ENCODE measurements around the gene LRRC37A3.
A peak's percentile ranks its signal among the peaks of the same experiment; 100 is the strongest.
"Not testable (repeated sequence)": the region's sequence is repeated elsewhere in the genome, so short reads cannot be mapped to it uniquely, and the experiment has no call there.

The LRRC37A3 gene

GRCh38 chr17:64919289-64920025, at the start of gene LRRC37A3:
Gene LRRC37A3 (minus strand): TSS chr17:64919478. CDS start chr17:64897257, 22,221 bp downstream.
- H3K27me3 Mint-ChIP-seq = not testable (repeated sequence)

GRCh38 chr17:64965873-64966287, 46.6 kb upstream of the LRRC37A3 start:
- H3K27me3 Mint-ChIP-seq; H3K9me3 Mint-ChIP-seq; H3K36me3 Mint-ChIP-seq (ENCODE audit: low read depth): not testable (repeated sequence)
- intact Hi-C loops (cut with micrococcal nuclease) = loop anchor here (10.0 kb wide), 1 partner anchor 239 kb away; no protein-coding TSS in a partner anchor
- H3K4me3 Mint-ChIP-seq = peak overlapping the region; percentile 78
- H3K27ac Mint-ChIP-seq = peak overlapping the region; percentile 86
- H3K4me1 Mint-ChIP-seq (ENCODE audit: low read depth) = peaks cover 17% of the 10 kb centered on the region

More at GRCh38 chr17:64919289-64920025, at the start of gene LRRC37A3:
- Mint-ChIP-seq H3K4me3 (peak within 1 kb of the TSS; percentile 82), H3K27ac (peak within 1 kb of the TSS; percentile 95), H3K4me1 (ENCODE audit: low read depth) (peaks cover 19% of the 10 kb centered on the region)
- intact Hi-C loops (cut with micrococcal nuclease); H3K9me3 Mint-ChIP-seq; H3K36me3 Mint-ChIP-seq (ENCODE audit: low read depth): not testable (repeated sequence)

GRCh38 chr17:64965256-64965872, 46.1 kb upstream of the LRRC37A3 start:
- not testable (repeated sequence) for H3K27me3 Mint-ChIP-seq; H3K36me3 Mint-ChIP-seq (ENCODE audit: low read depth); H3K9me3 Mint-ChIP-seq
- H3K27ac Mint-ChIP-seq = peak overlapping the region; percentile 86
- intact Hi-C loops (cut with micrococcal nuclease) = loop anchor here (10.0 kb wide), 1 partner anchor 239 kb away; no protein-coding TSS in a partner anchor
- H3K4me3 Mint-ChIP-seq = peak overlapping the region; percentile 78
- H3K4me1 Mint-ChIP-seq (ENCODE audit: low read depth) = peaks cover 17% of the 10 kb centered on the region

- peaks cover 17% of the 10 kb centered on the region for H3K4me1 Mint-ChIP-seq (ENCODE audit: low read depth)
- no peaks in the 10 kb centered on the region for H3K27me3 Mint-ChIP-seq
- no peaks in the 10 kb centered on the region for H3K9me3 Mint-ChIP-seq
- intact Hi-C loops (cut with micrococcal nuclease) = loop anchor here (5.0 to 10.0 kb wide), 2 partner anchors 138 to 240 kb away; no protein-coding TSS in a partner anchor
- H3K4me3 Mint-ChIP-seq = no peak overlapping the region
- H3K27ac Mint-ChIP-seq = no peak overlapping the region
- H3K36me3 Mint-ChIP-seq (ENCODE audit: low read depth) = no peaks in the 10 kb centered on the region
Observed at GRCh38 chr17:64964796-64965195, 45.5 kb upstream of the LRRC37A3 start.

- not testable (repeated sequence) for H3K4me1 Mint-ChIP-seq (ENCODE audit: low read depth); H3K36me3 Mint-ChIP-seq (ENCODE audit: low read depth); H3K4me3 Mint-ChIP-seq; H3K9me3 Mint-ChIP-seq; H3K27me3 Mint-ChIP-seq; H3K27ac Mint-ChIP-seq
- intact Hi-C loops (cut with micrococcal nuclease) = loop anchor here (5.0 to 10.0 kb wide), 2 partner anchors 138 to 241 kb away; no protein-coding TSS in a partner anchor
Observed at GRCh38 chr17:64963814-64964213, 44.5 kb upstream of the LRRC37A3 start.

- H3K9me3 Mint-ChIP-seq; H3K27ac Mint-ChIP-seq; H3K4me3 Mint-ChIP-seq; H3K36me3 Mint-ChIP-seq (ENCODE audit: low read depth); H3K27me3 Mint-ChIP-seq; H3K4me1 Mint-ChIP-seq (ENCODE audit: low read depth): not testable (repeated sequence)
- intact Hi-C loops (cut with micrococcal nuclease) = loop anchor here (5.0 to 10.0 kb wide), 2 partner anchors 141 to 243 kb away; no protein-coding TSS in a partner anchor
Observed at GRCh38 chr17:64961563-64962378, 42.5 kb upstream of the LRRC37A3 start.

- Mint-ChIP-seq H3K36me3 (ENCODE audit: low read depth) (no peaks in the 10 kb centered on the region), H3K27me3 (no peaks in the 10 kb centered on the region), H3K27ac (no peak overlapping the region), H3K4me3 (no peak overlapping the region), H3K9me3 (no peaks in the 10 kb centered on the region), H3K4me1 (ENCODE audit: low read depth) (no peaks in the 10 kb centered on the region)
- intact Hi-C loops (cut with micrococcal nuclease) = no loop called here
Observed at GRCh38 chr17:64951877-64952276, 32.6 kb upstream of the LRRC37A3 start.

- Mint-ChIP-seq H3K4me3 (no peak overlapping the region), H3K27ac (no peak overlapping the region), H3K36me3 (ENCODE audit: low read depth) (no peaks in the 10 kb centered on the region), H3K4me1 (ENCODE audit: low read depth) (no peaks in the 10 kb centered on the region), H3K9me3 (no peaks in the 10 kb centered on the region), H3K27me3 (no peaks in the 10 kb centered on the region)
- intact Hi-C loops (cut with micrococcal nuclease) = no loop called here
Observed at GRCh38 chr17:64950871-64951270, 31.6 kb upstream of the LRRC37A3 start.

GRCh38 chr17:64947152-64947551, 27.9 kb upstream of the LRRC37A3 start:
- H3K9me3 Mint-ChIP-seq = no peaks in the 10 kb centered on the region
- no peak overlapping the region for H3K4me3 Mint-ChIP-seq
- H3K27ac Mint-ChIP-seq = no peak overlapping the region
- H3K4me1 Mint-ChIP-seq (ENCODE audit: low read depth) = no peaks in the 10 kb centered on the region
- intact Hi-C loops (cut with micrococcal nuclease) = no loop called here
- H3K27me3 Mint-ChIP-seq = no peaks in the 10 kb centered on the region
- H3K36me3 Mint-ChIP-seq (ENCODE audit: low read depth) = no peaks in the 10 kb centered on the region

- Mint-ChIP-seq H3K9me3 (no peaks in the 10 kb centered on the region), H3K27ac (no peak overlapping the region), H3K4me1 (ENCODE audit: low read depth) (peaks cover 11% of the 10 kb centered on the region), H3K36me3 (ENCODE audit: low read depth) (no peaks in the 10 kb centered on the region), H3K27me3 (no peaks in the 10 kb centered on the region), H3K4me3 (no peak overlapping the region)
- intact Hi-C loops (cut with micrococcal nuclease) = no loop called here
Observed at GRCh38 chr17:64941761-64942160, 22.5 kb upstream of the LRRC37A3 start.

- Mint-ChIP-seq H3K36me3 (ENCODE audit: low read depth) (no peaks in the 10 kb centered on the region), H3K9me3 (no peaks in the 10 kb centered on the region), H3K4me1 (ENCODE audit: low read depth) (peaks cover 11% of the 10 kb centered on the region), H3K4me3 (no peak overlapping the region), H3K27me3 (no peaks in the 10 kb centered on the region), H3K27ac (no peak overlapping the region)
- intact Hi-C loops (cut with micrococcal nuclease) = no loop called here
Observed at GRCh38 chr17:64941045-64941444, 21.8 kb upstream of the LRRC37A3 start.

- intact Hi-C loops (cut with micrococcal nuclease) = no loop called here
- H3K27ac Mint-ChIP-seq = no peak overlapping the region
Observed at GRCh38 chr17:64940055-64940454, 20.8 kb upstream of the LRRC37A3 start.

GRCh38 chr17:64938925-64939474, 19.7 kb upstream of the LRRC37A3 start:
- peaks cover 11% of the 10 kb centered on the region for H3K4me1 Mint-ChIP-seq (ENCODE audit: low read depth)
- H3K27ac Mint-ChIP-seq = peak overlapping the region; percentile 85
- no peaks in the 10 kb centered on the region for H3K9me3 Mint-ChIP-seq

More at GRCh38 chr17:64940055-64940454, 20.8 kb upstream of the LRRC37A3 start:
- H3K27me3 Mint-ChIP-seq = no peaks in the 10 kb centered on the region
- H3K4me3 Mint-ChIP-seq = no peak overlapping the region
- no peaks in the 10 kb centered on the region for H3K9me3 Mint-ChIP-seq
- H3K36me3 Mint-ChIP-seq (ENCODE audit: low read depth) = no peaks in the 10 kb centered on the region
- peaks cover 11% of the 10 kb centered on the region for H3K4me1 Mint-ChIP-seq (ENCODE audit: low read depth)

More at GRCh38 chr17:64938925-64939474, 19.7 kb upstream of the LRRC37A3 start:
- no peaks in the 10 kb centered on the region for H3K36me3 Mint-ChIP-seq (ENCODE audit: low read depth)
- H3K27me3 Mint-ChIP-seq = no peaks in the 10 kb centered on the region
- peak overlapping the region; percentile 62 for H3K4me3 Mint-ChIP-seq
- intact Hi-C loops (cut with micrococcal nuclease) = loop anchor here (10.0 kb wide), 1 partner anchor 164 kb away; no protein-coding TSS in a partner anchor
